GM19025 (cell line): Measurements from ENCODE around the gene THAP8.
"Not testable (repeated sequence)": the region's sequence is repeated elsewhere in the genome, so short reads cannot be mapped to it uniquely, and the experiment has no call there.

Experiments
- ATAC-seq: cut with Tn5 transposase; IDR thresholded peaks from one replicate; pipeline ENCODE4 v1.9.1; 2021; ENCODE audit warnings: mild to moderate bottlenecking, low read depth, moderate library complexity; ENCODE audit not compliant: unreplicated experiment

The THAP8 gene

DNA sequence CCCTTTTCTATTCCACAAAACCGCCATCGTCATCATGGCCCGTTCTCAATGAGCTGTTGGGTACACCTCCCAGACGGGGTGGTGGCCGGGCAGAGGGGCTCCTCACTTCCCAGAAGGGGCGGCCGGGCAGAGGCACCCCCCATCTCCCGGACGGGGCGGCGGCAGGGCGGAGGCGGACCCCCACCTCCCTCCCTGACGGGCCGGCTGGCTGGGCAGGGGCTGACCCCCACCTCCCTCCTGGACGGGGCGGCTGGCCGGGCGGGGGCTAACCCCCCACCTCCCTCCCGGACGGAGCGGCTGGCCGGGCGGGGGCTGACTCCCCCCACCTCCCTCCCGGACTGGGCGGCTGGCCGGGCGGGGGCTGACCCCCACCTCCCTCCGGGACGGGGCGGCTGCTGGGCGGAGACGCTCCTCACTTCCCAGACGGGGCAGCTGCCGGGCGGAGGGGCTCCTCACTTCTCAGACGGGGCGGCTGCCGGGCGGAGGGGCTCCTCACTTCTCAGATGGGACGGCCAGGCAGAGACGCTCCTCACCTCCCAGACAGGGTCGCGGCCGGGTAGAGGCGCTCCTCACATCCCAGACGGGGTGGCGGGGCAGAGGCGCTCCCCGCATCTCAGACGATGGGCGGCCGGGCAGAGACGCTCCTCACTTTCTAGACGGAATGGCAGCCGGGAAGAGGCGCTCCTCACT lies 14.9 kb upstream of the THAP8 start:
- not testable (repeated sequence) for ATAC-seq

GRCh38 chr19:36067681-36068080 lies 13.6 kb upstream of the THAP8 start:
- no peak for ATAC-seq

DNA sequence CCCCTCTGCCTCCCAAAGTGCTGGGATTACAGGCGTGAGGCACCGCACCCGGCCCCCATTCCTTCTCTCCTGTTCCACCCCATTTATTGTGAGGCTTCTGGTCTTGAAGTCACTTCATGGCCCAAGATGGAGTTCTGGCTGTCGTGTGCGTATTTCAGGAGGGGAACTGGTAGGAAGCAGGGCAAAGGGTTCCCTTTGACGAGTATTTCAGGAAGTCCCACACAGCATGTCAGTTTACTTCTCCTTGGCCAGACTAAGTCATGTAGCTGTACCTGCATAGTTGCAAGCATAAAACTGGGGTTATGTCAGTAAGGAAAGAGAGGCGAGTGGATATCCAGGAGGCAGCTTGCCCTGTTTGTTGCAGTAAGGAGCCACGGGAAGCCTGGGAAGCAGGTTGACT lies 10.7 kb upstream of the THAP8 start:
- ATAC-seq: no peak

- ATAC-seq: no peak
Observed at GRCh38 chr19:36061367-36061766, 7.3 kb upstream of the THAP8 start.

- ATAC-seq: no peak
Observed at GRCh38 chr19:36060430-36060829, 6.3 kb upstream of the THAP8 start.

DNA sequence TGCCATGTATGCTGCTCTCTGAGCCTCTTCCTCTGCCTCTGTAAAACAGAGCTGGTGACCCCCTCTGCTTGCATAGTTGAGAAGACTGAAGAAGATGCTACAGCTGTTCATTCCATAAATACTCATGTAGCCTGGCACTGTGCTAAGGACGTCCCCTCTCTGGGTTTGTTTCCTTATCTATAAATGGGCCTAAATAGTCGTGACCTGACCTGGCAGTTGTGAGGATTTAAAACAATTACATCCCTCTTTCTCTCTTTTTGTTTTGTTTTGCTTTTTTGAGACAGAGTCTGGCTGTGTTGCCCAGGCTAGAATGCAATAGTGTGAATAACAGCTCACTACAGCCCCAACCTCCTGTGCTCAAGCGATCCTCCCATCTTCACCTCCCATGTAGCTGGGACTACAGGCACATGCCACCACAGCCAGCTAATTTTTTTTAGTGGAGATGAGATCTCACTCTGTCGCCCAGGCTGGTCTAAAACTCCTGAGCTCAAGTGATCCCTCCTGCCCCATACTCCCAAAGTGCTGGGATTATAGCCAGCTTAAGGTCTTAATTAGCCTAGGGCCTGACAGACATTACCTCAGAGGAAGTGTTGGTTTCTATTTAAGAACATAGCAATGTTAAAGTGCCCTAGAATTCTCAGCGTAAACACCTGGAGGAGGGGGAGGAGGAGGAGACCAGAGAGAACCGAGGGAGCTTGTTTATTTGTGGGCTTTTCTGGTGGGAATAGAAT lies 5.3 kb upstream of the THAP8 start:
- ATAC-seq: no peak

GRCh38 chr19:36058481-36059179 lies 4.5 kb upstream of the THAP8 start:
- no peak for ATAC-seq

DNA sequence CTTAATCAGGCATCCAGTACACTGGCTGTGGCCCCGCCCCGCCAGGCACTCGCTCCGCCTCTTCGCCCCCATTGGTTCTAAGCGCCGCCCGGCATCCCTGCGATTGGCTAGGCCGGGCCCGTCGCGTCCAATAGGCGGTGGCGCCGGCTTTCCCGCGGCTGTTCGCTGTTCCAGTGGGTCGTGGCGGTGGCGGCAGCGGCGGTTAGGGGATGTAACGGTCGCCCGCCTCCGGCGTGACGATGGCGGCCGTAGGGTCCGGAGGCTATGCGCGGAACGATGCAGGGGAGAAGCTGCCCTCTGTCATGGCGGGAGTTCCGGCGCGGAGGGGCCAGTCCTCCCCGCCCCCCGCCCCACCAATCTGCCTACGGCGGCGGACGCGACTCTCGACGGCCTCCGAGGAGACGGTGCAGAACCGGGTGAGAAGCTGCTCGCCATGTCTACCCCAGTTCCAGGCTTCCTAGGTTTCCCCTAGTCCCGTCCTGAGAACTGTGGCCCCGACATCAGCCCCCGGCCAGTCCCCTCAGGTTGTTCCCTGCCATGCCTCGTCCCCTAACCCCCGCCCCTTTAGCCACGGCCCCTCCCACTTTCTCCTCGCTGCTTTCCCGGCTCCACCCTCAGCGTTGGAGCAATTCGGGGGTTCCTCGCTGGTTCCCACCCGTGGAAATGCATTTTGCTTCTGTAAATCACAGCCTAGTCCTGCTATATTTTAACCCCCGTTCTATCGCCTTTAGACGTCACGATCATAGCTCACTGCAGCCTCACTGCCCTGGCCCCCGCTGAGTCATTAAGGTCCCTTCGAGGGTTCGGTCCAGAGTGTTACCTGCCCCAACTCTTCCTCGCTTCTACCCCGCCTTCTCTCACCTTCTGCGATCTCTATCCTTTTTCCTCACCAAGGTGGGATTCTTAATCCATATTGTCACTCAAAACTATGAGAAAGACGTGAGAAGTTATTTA lies 925 bp upstream of the THAP8 start, which contains the start of gene WDR62:
WDR62 (plus strand) TSS at position 165 of the 954 bp plus-strand sequence; CDS start at position 240, 75 bp downstream.
- peak; percentile 57 for ATAC-seq

- ATAC-seq: no peak
Observed at GRCh38 chr19:36051637-36052036, 2.4 kb downstream of the THAP8 start.

DNA sequence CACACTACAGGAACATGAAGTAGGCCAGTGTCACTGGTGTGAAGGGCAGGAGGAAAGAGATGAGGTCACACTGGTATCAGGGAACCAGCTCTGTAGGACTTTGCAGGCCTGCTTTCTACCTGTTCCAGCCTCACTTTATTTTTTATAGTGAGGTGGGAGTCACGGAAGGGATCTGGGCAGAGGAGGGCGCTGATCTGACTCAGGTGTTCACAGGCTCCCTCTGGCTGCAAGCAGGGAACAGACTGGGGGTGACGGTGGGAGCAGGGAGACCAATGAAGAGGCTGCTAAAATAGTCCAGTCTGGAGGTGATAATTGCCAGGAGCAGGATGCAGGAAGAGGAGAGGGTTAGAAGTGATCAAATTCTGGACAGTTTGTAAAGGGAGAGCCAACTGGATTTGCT lies 2.8 kb downstream of the THAP8 start:
- no peak for ATAC-seq

- no peak for ATAC-seq
Observed at GRCh38 chr19:36049080-36049698, 4.9 kb downstream of the THAP8 start.

- ATAC-seq: no peak
Observed at GRCh38 chr19:36047835-36048234, 6.2 kb downstream of the THAP8 start.

GRCh38 chr19:36046443-36047050 lies 7.5 kb downstream of the THAP8 start:
- ATAC-seq: no peak

GRCh38 chr19:36043952-36044351 lies 10.1 kb downstream of the THAP8 start:
- no peak for ATAC-seq

DNA sequence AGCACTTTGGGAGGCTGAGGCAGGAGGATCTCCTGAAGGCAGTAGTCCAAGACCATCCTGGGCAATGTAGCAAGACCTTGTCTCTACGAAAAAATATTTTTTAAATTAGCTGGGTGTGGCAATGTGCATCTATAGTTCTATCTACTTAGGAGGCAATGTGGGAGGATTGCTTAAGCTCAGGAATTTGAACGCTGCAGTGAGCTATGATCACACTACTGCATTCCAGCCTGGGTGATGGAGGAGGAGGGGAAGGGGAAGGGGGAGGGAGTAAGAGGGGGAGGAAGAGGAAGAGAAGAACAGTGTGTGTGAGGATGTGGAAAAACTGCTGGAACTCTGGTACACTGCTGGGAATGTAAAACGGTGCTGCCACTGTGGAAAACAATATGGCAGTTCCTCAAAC lies 12.3 kb downstream of the THAP8 start:
- ATAC-seq: no peak

DNA sequence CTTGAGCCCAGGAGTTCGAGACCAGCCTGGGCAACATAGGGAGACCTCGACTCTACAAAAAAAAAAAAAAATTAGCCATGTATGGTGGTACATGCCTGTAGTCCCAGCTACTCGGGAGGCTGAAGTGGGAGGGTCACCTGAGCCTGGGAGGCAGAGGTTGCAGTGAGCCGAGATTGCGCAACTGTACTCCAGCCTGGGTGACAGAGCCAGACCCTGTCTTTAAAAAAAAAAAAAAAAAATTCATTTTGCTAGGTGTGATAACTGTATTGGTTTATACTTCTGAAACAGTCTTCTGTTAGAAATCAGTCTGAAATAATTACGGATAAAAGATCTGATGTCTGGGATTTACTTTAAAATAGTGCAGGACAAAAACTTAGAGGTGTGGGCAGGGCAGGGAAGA lies 13.0 kb downstream of the THAP8 start:
- not testable (repeated sequence) for ATAC-seq

DNA sequence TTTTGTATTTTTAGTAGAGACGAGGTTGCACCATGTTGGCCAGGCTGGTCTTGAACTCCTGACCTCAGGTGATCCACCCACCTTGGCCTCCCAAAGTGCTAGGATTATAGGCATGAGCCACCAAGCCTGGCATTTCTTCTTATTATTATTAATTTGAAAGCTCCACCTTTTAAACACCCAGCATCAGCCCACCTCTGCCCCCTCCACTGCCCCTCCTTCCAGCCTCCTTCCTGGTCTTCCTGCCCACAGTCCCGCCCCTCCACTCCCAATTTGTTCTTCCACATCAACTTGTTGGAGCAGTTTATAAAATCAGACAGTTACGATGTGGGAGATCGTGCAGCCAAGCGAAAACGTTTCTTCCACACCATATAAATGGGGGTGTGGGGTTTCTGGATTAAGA lies 13.6 kb downstream of the THAP8 start:
- no peak for ATAC-seq

- no peak for ATAC-seq
Observed at GRCh38 chr19:36032251-36033104, 21.6 kb downstream of the THAP8 start, which contains the start of gene CLIP3. Gene CLIP3, minus strand, starts transcription at chr19:36032873. Its CDS starts 516 bp downstream, at chr19:36032357.
